ENCODE measurements around the gene KXD1.
"Not testable (repeated sequence)": the region's sequence is repeated elsewhere in the genome, so short reads cannot be mapped to it uniquely, and the experiment has no call there.

Gene KXD1

GRCh38 chr19:18596752-18597157 lies 39.1 kb downstream of the KXD1 start:
- DNase-seq (ENCODE audit: insufficient read length), result no peak
- TF ChIP-seq POLR2AphosphoS5 (IDR thresholded peaks at IDR 0.05; ENCODE audit: low read depth, low read length) (no peak), POLR2A (IDR thresholded peaks at IDR 0.05; ENCODE audit: low read depth, low read length) (no peak), TAF1 (IDR thresholded peaks at IDR 0.05; ENCODE audit: borderline replicate concordance, low read depth, low read length) (no peak)
- FAIRE-seq, result peak; percentile 21

- TF ChIP-seq POLR2A (IDR thresholded peaks at IDR 0.05; ENCODE audit: low read depth, low read length), result no peak
- TF ChIP-seq POLR2AphosphoS5 (IDR thresholded peaks at IDR 0.05; ENCODE audit: low read depth, low read length), result no peak
- no peak for TF ChIP-seq TAF1 (IDR thresholded peaks at IDR 0.05; ENCODE audit: borderline replicate concordance, low read depth, low read length)
- DNase-seq (ENCODE audit: insufficient read length) (no peak), FAIRE-seq (no peak)
These were observed 40.4 kb downstream of the KXD1 start for GRCh38 chr19:18597809-18598660.

- no peak for TF ChIP-seq TAF1 (IDR thresholded peaks at IDR 0.05; ENCODE audit: borderline replicate concordance, low read depth, low read length)
- no peak for TF ChIP-seq POLR2AphosphoS5 (IDR thresholded peaks at IDR 0.05; ENCODE audit: low read depth, low read length)
- no peak for TF ChIP-seq POLR2A (IDR thresholded peaks at IDR 0.05; ENCODE audit: low read depth, low read length)
- no peak for FAIRE-seq
- no peak for DNase-seq (ENCODE audit: insufficient read length)
These were observed 41.8 kb downstream of the KXD1 start for GRCh38 chr19:18599485-18599884.

GRCh38 chr19:18600692-18601397 lies 43.2 kb downstream of the KXD1 start:
- FAIRE-seq; DNase-seq (ENCODE audit: insufficient read length): not testable (repeated sequence)

- no peak for FAIRE-seq
- TF ChIP-seq TAF1 (IDR thresholded peaks at IDR 0.05; ENCODE audit: borderline replicate concordance, low read depth, low read length) (no peak), POLR2A (IDR thresholded peaks at IDR 0.05; ENCODE audit: low read depth, low read length) (no peak), POLR2AphosphoS5 (IDR thresholded peaks at IDR 0.05; ENCODE audit: low read depth, low read length) (no peak)
- no peak for DNase-seq (ENCODE audit: insufficient read length)
These were observed 44.2 kb downstream of the KXD1 start for GRCh38 chr19:18601875-18602274.

GRCh38 chr19:18603255-18603957 lies 45.7 kb downstream of the KXD1 start:
- FAIRE-seq (no peak), DNase-seq (ENCODE audit: insufficient read length) (no peak)
- TF ChIP-seq TAF1 (IDR thresholded peaks at IDR 0.05; ENCODE audit: borderline replicate concordance, low read depth, low read length), result no peak
- no peak for TF ChIP-seq POLR2AphosphoS5 (IDR thresholded peaks at IDR 0.05; ENCODE audit: low read depth, low read length)
- no peak for TF ChIP-seq POLR2A (IDR thresholded peaks at IDR 0.05; ENCODE audit: low read depth, low read length)

- TF ChIP-seq POLR2A (IDR thresholded peaks at IDR 0.05; ENCODE audit: low read depth, low read length) (no peak), TAF1 (IDR thresholded peaks at IDR 0.05; ENCODE audit: borderline replicate concordance, low read depth, low read length) (no peak), POLR2AphosphoS5 (IDR thresholded peaks at IDR 0.05; ENCODE audit: low read depth, low read length) (no peak)
- DNase-seq (ENCODE audit: insufficient read length) (no peak), FAIRE-seq (no peak)
These were observed 46.5 kb downstream of the KXD1 start for GRCh38 chr19:18603958-18604819.

GRCh38 chr19:18604820-18605159 lies 47.1 kb downstream of the KXD1 start:
- DNase-seq (ENCODE audit: insufficient read length), result no peak
- TF ChIP-seq TAF1 (IDR thresholded peaks at IDR 0.05; ENCODE audit: borderline replicate concordance, low read depth, low read length), result no peak
- TF ChIP-seq POLR2AphosphoS5 (IDR thresholded peaks at IDR 0.05; ENCODE audit: low read depth, low read length), result no peak
- no peak for TF ChIP-seq POLR2A (IDR thresholded peaks at IDR 0.05; ENCODE audit: low read depth, low read length)
- no peak for FAIRE-seq

- FAIRE-seq (no peak), DNase-seq (ENCODE audit: insufficient read length) (no peak)
- TF ChIP-seq TAF1 (IDR thresholded peaks at IDR 0.05; ENCODE audit: borderline replicate concordance, low read depth, low read length) (no peak), POLR2AphosphoS5 (IDR thresholded peaks at IDR 0.05; ENCODE audit: low read depth, low read length) (no peak), POLR2A (IDR thresholded peaks at IDR 0.05; ENCODE audit: low read depth, low read length) (no peak)
These were observed 47.5 kb downstream of the KXD1 start for GRCh38 chr19:18605196-18605545.

- no peak for DNase-seq (ENCODE audit: insufficient read length)
- FAIRE-seq, result no peak
- TF ChIP-seq TAF1 (IDR thresholded peaks at IDR 0.05; ENCODE audit: borderline replicate concordance, low read depth, low read length) (no peak), POLR2AphosphoS5 (IDR thresholded peaks at IDR 0.05; ENCODE audit: low read depth, low read length) (no peak), POLR2A (IDR thresholded peaks at IDR 0.05; ENCODE audit: low read depth, low read length) (no peak)
These were observed 48.0 kb downstream of the KXD1 start for GRCh38 chr19:18605546-18606280.

Measured in GM12892 (cell line).